Activated CD8-positive, alpha-beta memory T cell treated with anti-CD3 and anti-CD28 coated beads for 48 hours (primary cell): ENCODE data around the gene DOK7.

Experiments used
- DNase-seq, 3 experiments: peaks; one replicate each; pipeline ENCODE4 v3.0.0-alpha.2; 2020; ENCODE audit warnings: low read depth in 2 of 3, low spot score in 2 of 3

The DOK7 gene

GRCh38 chr4:3462790-3463415 lies at the start of gene DOK7:
TSS of gene DOK7 (plus strand) at chr4:3463306. CDS start at chr4:3463376, 70 bp downstream.
- no peak for DNase-seq

DNA sequence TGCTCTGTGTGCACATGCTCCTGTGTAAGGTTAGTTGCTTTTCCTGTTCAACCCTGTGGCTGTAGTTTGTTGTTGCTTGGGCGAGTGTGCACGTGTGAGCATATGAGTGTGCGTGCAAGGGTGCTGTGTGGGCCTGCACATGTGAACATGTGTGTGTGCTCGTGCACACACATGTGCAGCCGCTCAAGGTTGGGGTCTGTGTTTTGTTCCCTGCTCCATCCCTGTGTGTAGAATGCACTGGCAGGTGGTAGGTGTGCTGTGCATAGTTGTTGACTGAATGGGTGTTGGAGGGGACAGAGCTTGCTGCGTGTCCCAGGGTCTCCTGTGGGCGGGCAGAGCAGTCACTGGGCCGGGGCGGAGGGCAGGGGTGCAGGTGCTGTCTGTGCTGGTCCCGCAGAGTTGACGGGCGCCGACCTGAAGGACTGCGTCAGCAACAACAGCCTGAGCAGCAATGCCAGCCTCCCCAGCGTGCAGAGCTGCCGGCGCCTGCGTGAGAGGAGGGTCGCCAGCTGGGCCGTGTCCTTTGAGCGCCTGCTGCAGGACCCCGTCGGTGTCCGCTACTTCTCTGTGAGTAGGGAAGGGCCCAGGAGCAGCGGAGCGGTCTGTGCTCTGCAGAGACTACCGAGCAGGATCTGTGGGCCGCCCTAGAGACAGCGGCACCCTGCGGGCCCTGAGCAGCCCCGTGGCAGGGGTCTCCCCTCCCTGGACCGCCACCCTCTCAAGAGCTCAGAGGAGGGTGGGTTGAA lies 49.3 kb upstream of the DOK7 start:
- DNase-seq = no peak

- DNase-seq = no peak
These were observed 48.5 kb upstream of the DOK7 start for GRCh38 chr4:3414421-3415279.

DNA sequence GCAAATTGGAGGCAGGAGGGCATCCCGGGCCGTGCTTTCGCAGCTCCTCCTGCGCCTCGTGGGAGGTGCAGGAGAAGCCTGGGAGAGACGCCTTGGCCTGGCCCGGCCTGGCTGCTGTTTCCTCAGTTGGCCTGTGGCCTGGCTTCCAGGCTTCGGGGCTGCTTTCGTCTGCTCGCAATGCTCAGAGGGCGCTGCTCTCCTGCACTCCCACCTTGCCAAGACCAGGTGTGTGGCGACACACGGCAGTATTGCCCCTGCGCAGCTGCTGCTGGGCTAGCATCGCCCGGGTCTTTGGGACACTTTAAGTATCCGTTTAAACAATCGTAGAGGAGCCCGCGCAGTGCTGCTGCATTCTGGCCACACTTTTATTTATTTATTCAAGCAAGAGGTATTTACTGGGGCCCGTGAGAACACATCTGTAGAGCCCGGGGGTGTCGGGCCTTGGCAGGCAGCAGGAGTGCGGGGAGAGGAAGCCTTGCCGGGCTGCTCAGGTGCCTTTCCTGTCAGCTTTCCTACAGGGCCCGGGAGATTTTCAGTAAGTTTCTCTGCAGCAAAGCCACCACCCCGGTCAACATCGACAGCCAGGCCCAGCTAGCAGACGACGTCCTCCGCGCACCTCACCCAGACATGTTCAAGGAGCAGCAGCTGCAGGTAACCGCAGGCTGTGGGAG lies 47.5 kb upstream of the DOK7 start:
- DNase-seq = no peak

DNA sequence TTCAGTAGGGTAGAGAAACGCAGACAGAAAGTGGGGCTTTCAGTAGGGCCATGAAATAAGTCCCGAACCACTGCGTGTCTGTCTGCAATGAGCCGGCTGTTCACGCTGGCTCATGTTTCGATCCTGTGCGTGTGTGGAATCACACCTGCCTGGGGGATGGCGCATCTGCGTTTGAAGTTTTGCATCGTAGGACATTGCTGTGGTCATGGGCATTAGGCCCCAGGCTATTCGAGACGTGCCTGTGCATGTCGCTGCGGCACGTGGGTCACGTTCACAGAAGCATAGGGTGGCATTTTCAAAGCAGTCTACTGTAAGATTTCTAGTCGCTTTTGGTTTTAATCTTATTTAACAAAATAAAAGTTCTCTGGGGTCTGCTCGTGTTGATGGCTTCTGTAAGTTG lies 46.8 kb upstream of the DOK7 start:
- no peak for DNase-seq

- DNase-seq = no peak
These were observed 46.3 kb upstream of the DOK7 start for GRCh38 chr4:3416821-3417221.

DNA sequence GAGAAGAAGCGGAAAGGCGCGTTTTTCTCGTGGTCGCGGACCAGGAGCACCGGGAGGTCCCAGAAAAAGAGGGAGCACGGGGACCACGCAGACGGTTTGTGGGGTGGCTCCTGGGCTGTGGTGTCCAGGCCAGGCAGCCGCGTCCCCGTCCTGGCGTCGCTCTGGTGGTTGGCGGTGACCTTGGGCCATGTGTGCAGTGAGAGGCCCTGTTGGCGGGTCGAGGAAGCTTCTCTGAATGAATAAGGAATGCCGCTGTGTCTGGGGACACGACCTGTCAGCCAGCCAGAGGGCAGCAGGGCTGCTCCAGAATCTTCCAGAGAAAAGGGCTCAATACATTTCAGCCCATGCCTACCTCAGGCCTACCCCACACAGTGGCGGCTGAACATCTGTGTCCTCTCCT lies 45.7 kb upstream of the DOK7 start:
- DNase-seq = no peak

GRCh38 chr4:3418029-3418762 lies 44.9 kb upstream of the DOK7 start:
- DNase-seq = no peak

GRCh38 chr4:3419836-3420605 lies 43.1 kb upstream of the DOK7 start:
- no peak for DNase-seq

DNA sequence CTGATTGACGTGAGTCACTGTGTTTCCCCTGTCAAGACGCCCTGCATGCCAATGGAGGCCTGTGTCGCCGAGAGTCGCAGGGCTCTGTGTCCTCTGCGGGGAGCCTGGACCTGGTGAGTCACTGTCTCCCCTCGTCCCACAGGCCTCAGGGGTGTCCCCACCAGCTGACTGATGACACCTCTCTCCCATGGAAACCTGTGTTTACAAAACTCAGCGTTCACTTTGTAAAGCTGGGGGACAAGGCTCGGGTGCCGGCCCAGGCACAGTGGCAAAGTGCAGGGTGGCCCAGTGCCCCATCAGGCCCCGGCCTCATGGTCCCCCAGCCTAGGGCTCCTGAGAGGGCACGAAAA lies 42.5 kb upstream of the DOK7 start:
- no peak for DNase-seq

GRCh38 chr4:3420956-3421355 lies 42.1 kb upstream of the DOK7 start:
- no peak for DNase-seq

- no peak for DNase-seq
These were observed 41.6 kb upstream of the DOK7 start for GRCh38 chr4:3421470-3421869.

DNA sequence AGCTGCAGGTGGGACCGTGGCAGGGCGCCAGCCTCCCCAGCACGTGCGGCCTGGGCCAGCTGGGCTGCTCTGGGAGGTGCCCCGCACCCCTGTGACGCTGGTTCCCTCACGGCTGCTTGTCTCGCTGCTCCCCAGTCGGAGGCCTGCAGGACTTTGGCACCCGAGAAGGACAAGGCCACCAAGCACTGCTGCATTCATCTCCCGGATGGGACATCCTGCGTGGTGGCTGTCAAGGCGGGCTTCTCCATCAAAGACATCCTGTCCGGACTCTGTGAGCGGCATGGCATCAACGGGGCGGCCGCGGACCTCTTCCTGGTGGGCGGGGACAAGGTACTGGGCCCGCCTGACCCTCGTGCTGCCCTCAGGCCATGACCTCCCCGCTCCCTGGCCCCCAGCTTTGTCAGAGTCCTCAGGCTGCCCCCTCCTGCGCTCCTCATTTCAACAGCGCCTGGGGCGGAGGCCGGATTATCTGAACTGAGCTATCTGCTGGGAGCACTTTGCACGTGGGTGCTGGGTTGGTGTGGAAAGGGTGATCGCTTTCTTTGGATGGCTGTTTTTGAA lies 40.8 kb upstream of the DOK7 start:
- no peak for DNase-seq

DNA sequence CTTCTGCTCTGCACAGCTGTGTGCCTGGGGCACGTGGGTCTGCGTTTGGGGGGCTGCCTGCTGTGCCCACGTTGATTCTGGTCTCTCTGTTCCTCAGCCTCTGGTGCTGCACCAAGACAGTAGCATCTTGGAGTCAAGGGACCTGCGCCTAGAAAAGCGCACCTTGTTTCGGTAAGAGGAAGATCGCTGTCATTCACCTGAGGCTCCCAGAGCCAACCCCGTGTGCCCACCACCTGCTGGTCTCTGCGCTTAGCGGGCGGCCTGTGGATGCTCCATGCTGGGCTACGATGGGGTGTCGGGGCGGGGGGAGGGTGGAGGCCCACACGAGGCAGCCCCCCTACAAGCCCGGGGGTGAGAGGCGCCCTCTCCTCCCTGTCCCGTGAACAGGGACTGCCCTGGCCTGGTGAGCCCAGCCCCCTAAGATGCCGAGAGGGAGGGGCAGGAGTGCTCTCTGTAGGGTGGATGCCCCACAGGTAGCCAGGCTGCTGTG lies 40.3 kb upstream of the DOK7 start:
- no peak for DNase-seq

DNA sequence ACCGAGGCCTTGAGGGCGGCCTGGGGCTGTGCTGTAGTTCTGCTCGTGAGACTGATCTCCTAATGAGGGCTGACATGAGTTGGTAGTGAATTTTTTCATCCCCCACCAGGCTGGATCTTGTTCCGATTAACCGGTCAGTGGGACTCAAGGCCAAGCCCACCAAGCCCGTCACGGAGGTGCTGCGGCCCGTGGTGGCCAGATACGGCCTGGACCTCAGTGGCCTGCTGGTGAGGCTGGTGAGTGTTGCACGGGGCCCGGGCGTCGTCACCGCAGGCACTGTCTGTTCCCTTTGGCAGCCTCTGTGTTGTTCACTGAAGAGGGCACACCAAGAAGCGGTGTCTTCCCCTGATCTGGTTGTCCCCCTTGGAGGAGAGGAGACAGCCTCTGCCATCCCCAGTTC lies 39.7 kb upstream of the DOK7 start:
- DNase-seq = no peak

- no peak for DNase-seq
These were observed 39.2 kb upstream of the DOK7 start for GRCh38 chr4:3423952-3424351.

- no peak for DNase-seq
These were observed 38.5 kb upstream of the DOK7 start for GRCh38 chr4:3424522-3425095.

GRCh38 chr4:3426465-3427133 lies 36.5 kb upstream of the DOK7 start:
- no peak for DNase-seq

GRCh38 chr4:3427134-3427476 lies 36.0 kb upstream of the DOK7 start:
- no peak for DNase-seq
